SK-N-SH treated with all-trans-retinoic acid at 6 μM for 48 hours (cell line): ENCODE results near the gene CHSY1.

Source experiments
- ARNTL ChIP-seq: fragments of 450-650 bp; formaldehyde crosslinking; IDR thresholded peaks from 2 replicates; pipeline ENCODE4 v1.5.0; 2020; ENCODE audit warnings: low read depth, mild to moderate bottlenecking, moderate library complexity, borderline replicate concordance
- CSRNP3 ChIP-seq: fragments of 250-450 bp; sonication (Bioruptor Pico); IDR thresholded peaks from 2 replicates; pipeline ENCODE4 v1.5.1; 2021; ENCODE audit warnings: mild to moderate bottlenecking, moderate library complexity
- ISL1 ChIP-seq: fragments of 250-450 bp; sonication (Bioruptor Pico); IDR thresholded peaks from 2 replicates; pipeline ENCODE4 v2.1.2; 2022; ENCODE audit warnings: mild to moderate bottlenecking, moderate library complexity
- PATZ1 ChIP-seq: fragments of 250-450 bp; sonication (Bioruptor Pico); IDR thresholded peaks from 2 replicates; pipeline ENCODE4 v1.8.0; 2020; ENCODE audit warnings: mild to moderate bottlenecking, moderate library complexity, borderline replicate concordance
- TOX ChIP-seq: fragments of 250-450 bp; sonication (Bioruptor Pico); IDR thresholded peaks from 2 replicates; pipeline ENCODE4 v1.8.0; 2021; ENCODE audit warnings: mild to moderate bottlenecking, moderate library complexity, borderline replicate concordance
- TSHZ2 ChIP-seq: fragments of 250-450 bp; sonication (Bioruptor Pico); IDR thresholded peaks from 2 replicates; pipeline ENCODE4 v1.5.0; 2020; ENCODE audit warnings: mild to moderate bottlenecking, moderate library complexity
- ZFP3 ChIP-seq: fragments of 250-450 bp; sonication (Bioruptor Pico); IDR thresholded peaks from 2 replicates; pipeline ENCODE4 v1.5.0; 2020; ENCODE audit warnings: mild to moderate bottlenecking, moderate library complexity
- ZFP30 ChIP-seq: fragments of 450-650 bp; formaldehyde crosslinking; IDR thresholded peaks from 2 replicates; pipeline ENCODE4 v1.5.0; 2022; ENCODE audit warnings: mild to moderate bottlenecking, moderate library complexity
- ZNF565 ChIP-seq: fragments of 450-650 bp; formaldehyde crosslinking; conservative IDR thresholded peaks from 2 replicates; pipeline ENCODE4 v1.5.0; 2020; ENCODE audit warnings: low read depth, mild to moderate bottlenecking, moderate library complexity

GRCh38 chr15:101288905-101289513, 37.2 kb upstream of the CHSY1 start:
- TF ChIP-seq TSHZ2 (CRISPR knock-in tag) (no peak), ZFP3 (CRISPR knock-in tag) (no peak), CSRNP3 (CRISPR knock-in tag) (no peak), ISL1 (CRISPR knock-in tag) (no peak), ZNF565 (no peak), ZFP30 (CRISPR knock-in tag) (no peak), TOX (CRISPR knock-in tag) (no peak), PATZ1 (CRISPR knock-in tag) (no peak), ARNTL (CRISPR knock-in tag) (no peak)
